WTC11 (cell line): ENCODE measurements around the gene PFDN5.

ENCODE experiments used
- JUN ChIP-seq: sonication (generic); formaldehyde crosslinking; IDR thresholded peaks from 2 replicates; pipeline ENCODE4 v1.8.0; 2023; ENCODE audit warnings: mild to moderate bottlenecking, missing genetic modification reagents
- NFYB ChIP-seq: sonication (generic); formaldehyde crosslinking; conservative IDR thresholded peaks from 2 replicates; pipeline ENCODE4 v1.8.0; 2022; ENCODE audit warnings: low read depth, missing genetic modification reagents
- NR3C1 ChIP-seq: sonication (generic); formaldehyde crosslinking; conservative IDR thresholded peaks from 2 replicates; pipeline ENCODE4 v1.8.1; 2023; ENCODE audit warnings: low read depth, mild to moderate bottlenecking, missing genetic modification reagents
- ZNF423 ChIP-seq: fragments of 250-450 bp; sonication (Bioruptor Pico); IDR thresholded peaks from 2 replicates; pipeline ENCODE4 v2.1.2; 2022; ENCODE audit warnings: mild to moderate bottlenecking, moderate library complexity
- TF ChIP-seq, protein P1 (sequence below): fragments of 200-600 bp; IDR thresholded peaks from 2 replicates; pipeline ENCODE4 v1.8.0; 2022; ENCODE audit warnings: antibody characterized with exemption
- TF ChIP-seq, protein P2 (sequence below): sonication (generic); formaldehyde crosslinking; IDR thresholded peaks from 2 replicates; pipeline ENCODE4 v1.8.0; 2023; ENCODE audit warnings: missing genetic modification reagents
- TF ChIP-seq, protein P3 (sequence below): sonication (generic); formaldehyde crosslinking; IDR thresholded peaks from 2 replicates; pipeline ENCODE4 v1.8.1; 2022; ENCODE audit warnings: missing genetic modification reagents, borderline replicate concordance

DNA sequence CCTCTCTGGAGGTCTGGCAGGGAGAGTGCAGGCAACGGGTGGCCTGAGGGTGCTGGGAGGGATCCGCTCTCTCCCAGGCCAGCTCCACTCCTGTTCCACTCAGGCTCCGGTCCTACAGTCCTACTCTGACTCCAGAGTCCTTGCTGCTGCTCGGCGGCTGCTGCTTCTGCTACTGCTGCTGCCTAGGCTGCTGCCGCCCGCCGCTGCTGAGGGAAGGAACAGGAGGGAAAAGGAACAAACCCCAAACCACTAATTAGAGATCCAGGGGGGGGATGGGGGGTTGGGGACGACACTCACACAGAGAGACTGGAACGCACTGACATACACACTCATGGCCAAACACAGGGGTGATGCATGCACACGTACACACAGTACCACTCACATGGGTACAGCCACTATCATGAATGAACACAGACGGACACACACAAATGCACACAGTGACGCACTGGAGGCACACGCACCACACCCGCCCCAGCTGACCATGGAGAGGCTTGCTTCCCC lies 40.9 kb downstream of the PFDN5 start, which contains the start of gene SP7:
- TF ChIP-seq, protein P1, sequence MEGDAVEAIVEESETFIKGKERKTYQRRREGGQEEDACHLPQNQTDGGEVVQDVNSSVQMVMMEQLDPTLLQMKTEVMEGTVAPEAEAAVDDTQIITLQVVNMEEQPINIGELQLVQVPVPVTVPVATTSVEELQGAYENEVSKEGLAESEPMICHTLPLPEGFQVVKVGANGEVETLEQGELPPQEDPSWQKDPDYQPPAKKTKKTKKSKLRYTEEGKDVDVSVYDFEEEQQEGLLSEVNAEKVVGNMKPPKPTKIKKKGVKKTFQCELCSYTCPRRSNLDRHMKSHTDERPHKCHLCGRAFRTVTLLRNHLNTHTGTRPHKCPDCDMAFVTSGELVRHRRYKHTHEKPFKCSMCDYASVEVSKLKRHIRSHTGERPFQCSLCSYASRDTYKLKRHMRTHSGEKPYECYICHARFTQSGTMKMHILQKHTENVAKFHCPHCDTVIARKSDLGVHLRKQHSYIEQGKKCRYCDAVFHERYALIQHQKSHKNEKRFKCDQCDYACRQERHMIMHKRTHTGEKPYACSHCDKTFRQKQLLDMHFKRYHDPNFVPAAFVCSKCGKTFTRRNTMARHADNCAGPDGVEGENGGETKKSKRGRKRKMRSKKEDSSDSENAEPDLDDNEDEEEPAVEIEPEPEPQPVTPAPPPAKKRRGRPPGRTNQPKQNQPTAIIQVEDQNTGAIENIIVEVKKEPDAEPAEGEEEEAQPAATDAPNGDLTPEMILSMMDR, result no peak
- TF ChIP-seq NR3C1 (CRISPR knock-in tag) (no peak), JUN (no peak), NFYB (no peak), ZNF423 (CRISPR knock-in tag) (no peak)
- TF ChIP-seq, protein P2, sequence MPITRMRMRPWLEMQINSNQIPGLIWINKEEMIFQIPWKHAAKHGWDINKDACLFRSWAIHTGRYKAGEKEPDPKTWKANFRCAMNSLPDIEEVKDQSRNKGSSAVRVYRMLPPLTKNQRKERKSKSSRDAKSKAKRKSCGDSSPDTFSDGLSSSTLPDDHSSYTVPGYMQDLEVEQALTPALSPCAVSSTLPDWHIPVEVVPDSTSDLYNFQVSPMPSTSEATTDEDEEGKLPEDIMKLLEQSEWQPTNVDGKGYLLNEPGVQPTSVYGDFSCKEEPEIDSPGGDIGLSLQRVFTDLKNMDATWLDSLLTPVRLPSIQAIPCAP, result no peak
- TF ChIP-seq, protein P3, sequence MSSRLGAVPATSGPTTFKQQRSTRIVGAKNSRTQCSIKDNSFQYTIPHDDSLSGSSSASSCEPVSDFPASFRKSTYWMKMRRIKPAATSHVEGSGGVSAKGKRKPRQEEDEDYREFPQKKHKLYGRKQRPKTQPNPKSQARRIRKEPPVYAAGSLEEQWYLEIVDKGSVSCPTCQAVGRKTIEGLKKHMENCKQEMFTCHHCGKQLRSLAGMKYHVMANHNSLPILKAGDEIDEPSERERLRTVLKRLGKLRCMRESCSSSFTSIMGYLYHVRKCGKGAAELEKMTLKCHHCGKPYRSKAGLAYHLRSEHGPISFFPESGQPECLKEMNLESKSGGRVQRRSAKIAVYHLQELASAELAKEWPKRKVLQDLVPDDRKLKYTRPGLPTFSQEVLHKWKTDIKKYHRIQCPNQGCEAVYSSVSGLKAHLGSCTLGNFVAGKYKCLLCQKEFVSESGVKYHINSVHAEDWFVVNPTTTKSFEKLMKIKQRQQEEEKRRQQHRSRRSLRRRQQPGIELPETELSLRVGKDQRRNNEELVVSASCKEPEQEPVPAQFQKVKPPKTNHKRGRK (CRISPR knock-in tag), result no peak
